Measurements from ENCODE around the gene C1orf21.

- TF ChIP-seq POLR2A (IDR thresholded peaks at IDR 0.05; ENCODE audit: low read depth, low read length) = no peak
- no peak for TF ChIP-seq POU2F2 (IDR thresholded peaks at IDR 0.05; ENCODE audit: low read depth, low read length)
- no peak for TF ChIP-seq TAF1 (IDR thresholded peaks at IDR 0.05; ENCODE audit: low read depth, low read length)
These were observed 222.2 kb downstream of the C1orf21 start for GRCh38 chr1:184608990-184609389.

Measured in GM12891 (cell line).